SU-DHL-6 (cell line): ENCODE data around the gene DNAJC8.

Experiments used
- H2AFZ ChIP-seq: fragments of 200-600 bp; sonication (generic); 2 replicates; pipeline ENCODE4 v1.6.1; 2014; ENCODE audit warnings: low read depth, mild to moderate bottlenecking, moderate library complexity, mixed read lengths, antibody characterized with exemption, low read length; ENCODE audit not compliant: severe bottlenecking
- H3F3A ChIP-seq: fragments of 200-600 bp; shearing (Covaris generic); 2 replicates; pipeline ENCODE4 v1.6.0; 2016; ENCODE audit warnings: antibody characterized with exemption, mild to moderate bottlenecking; ENCODE audit not compliant: insufficient read depth
- H3K27ac ChIP-seq: fragments of 200-600 bp; sonication (generic); 2 replicates; pipeline ENCODE4 v1.5.1; 2016; ENCODE audit warnings: low read depth, mild to moderate bottlenecking, low read length, moderate library complexity, mixed read lengths
- H3K27me3 ChIP-seq: fragments of 200-600 bp; sonication (generic), shearing (Covaris generic); 2 replicates; pipeline ENCODE4 v1.6.0; 2014; ENCODE audit warnings: mild to moderate bottlenecking, low read length
- H3K36me3 ChIP-seq: fragments of 200-600 bp; sonication (generic); 2 replicates; pipeline ENCODE4 v1.6.1; 2014; ENCODE audit warnings: mild to moderate bottlenecking, low read length, mixed read lengths
- H3K4me2 ChIP-seq: fragments of 300-600, 200-600 bp; shearing (Covaris generic), sonication (generic); 2 replicates; pipeline ENCODE4 v1.6.0; 2014; ENCODE audit warnings: low read length, low read depth, mild to moderate bottlenecking; ENCODE audit not compliant: poor library complexity, severe bottlenecking
- H3K4me3 ChIP-seq: fragments of 200-600 bp; sonication (generic); 2 replicates; pipeline ENCODE4 v1.5.1; 2014; ENCODE audit warnings: antibody characterized with exemption, low read length, mild to moderate bottlenecking, mixed read lengths; ENCODE audit not compliant: insufficient read depth, poor library complexity, severe bottlenecking
- H3K79me2 ChIP-seq: fragments of 200-600 bp; sonication (generic); 2 replicates; pipeline ENCODE4 v1.6.1; 2014; ENCODE audit warnings: mild to moderate bottlenecking, low read length, moderate library complexity; ENCODE audit not compliant: insufficient read depth
- H3K9ac ChIP-seq: fragments of 200-600 bp; sonication (generic); 2 replicates; pipeline ENCODE4 v1.7.0; 2014; ENCODE audit warnings: mild to moderate bottlenecking, low read length
- H3K9me2 ChIP-seq: fragments of 200-600 bp; sonication (generic); replicated peaks from 2 replicates; pipeline ENCODE4 v1.6.1; 2014; ENCODE audit warnings: low read length; ENCODE audit not compliant: insufficient read depth
- H3K9me3 ChIP-seq: fragments of 200-600 bp; sonication (generic); 2 replicates; pipeline ENCODE4 v1.6.1; 2014; ENCODE audit warnings: low read length, mixed read lengths; ENCODE audit not compliant: insufficient read depth
- H4K20me1 ChIP-seq: fragments of 200-600 bp; sonication (generic); 2 replicates; pipeline ENCODE4 v1.6.1; 2014; ENCODE audit warnings: low read depth, mild to moderate bottlenecking, antibody characterized with exemption, low read length, moderate library complexity, mixed read lengths
- EZH2phosphoT487 ChIP-seq: fragments of 200-600 bp; sonication (generic), shearing (Covaris generic); conservative IDR thresholded peaks from 2 replicates; pipeline ENCODE4 v1.6.1; 2018; ENCODE audit warnings: mild to moderate bottlenecking, antibody characterized with exemption, low read length, moderate library complexity, mixed read lengths
- TF ChIP-seq, protein P1 (sequence below): fragments of 200-600 bp; sonication (generic); IDR thresholded peaks from one replicate; pipeline ENCODE4 v1.5.1; 2017; ENCODE audit warnings: antibody characterized with exemption, mild to moderate bottlenecking, low read length, moderate library complexity; ENCODE audit not compliant: insufficient read depth, poor library complexity, severe bottlenecking

DNAJC8 gene

DNA sequence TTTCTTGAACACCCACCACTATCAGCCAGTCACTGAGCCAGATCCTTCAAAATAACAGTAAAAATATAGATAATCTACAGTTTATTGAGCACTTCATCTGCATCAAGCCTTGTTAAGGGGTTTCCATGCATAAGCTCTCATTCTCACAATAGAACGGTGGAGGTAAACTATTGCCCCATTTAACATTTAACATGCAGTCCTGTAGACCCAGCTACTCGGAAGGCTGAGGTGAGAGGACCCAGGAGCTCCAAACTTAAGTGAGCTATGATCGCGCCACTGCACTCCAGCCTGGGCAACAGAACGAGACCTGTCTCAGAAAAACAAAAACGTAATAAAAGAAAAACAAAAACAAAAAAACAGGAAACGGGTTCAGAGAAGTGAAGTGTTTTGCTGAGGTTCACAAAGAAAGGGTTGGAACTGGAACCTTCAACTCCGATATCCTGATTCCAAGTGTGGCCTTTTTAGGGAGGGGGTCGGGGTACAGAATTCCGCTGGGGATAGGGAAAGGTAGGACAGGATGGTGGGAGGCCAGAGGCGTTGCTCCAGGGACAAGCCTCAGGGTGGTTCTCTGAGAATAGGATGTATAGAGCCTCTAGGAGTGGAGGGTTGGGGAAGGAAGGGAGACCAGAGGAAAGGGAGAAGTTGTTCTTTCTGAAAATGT lies 14.9 kb upstream of the DNAJC8 start:
- TF ChIP-seq, protein P1, sequence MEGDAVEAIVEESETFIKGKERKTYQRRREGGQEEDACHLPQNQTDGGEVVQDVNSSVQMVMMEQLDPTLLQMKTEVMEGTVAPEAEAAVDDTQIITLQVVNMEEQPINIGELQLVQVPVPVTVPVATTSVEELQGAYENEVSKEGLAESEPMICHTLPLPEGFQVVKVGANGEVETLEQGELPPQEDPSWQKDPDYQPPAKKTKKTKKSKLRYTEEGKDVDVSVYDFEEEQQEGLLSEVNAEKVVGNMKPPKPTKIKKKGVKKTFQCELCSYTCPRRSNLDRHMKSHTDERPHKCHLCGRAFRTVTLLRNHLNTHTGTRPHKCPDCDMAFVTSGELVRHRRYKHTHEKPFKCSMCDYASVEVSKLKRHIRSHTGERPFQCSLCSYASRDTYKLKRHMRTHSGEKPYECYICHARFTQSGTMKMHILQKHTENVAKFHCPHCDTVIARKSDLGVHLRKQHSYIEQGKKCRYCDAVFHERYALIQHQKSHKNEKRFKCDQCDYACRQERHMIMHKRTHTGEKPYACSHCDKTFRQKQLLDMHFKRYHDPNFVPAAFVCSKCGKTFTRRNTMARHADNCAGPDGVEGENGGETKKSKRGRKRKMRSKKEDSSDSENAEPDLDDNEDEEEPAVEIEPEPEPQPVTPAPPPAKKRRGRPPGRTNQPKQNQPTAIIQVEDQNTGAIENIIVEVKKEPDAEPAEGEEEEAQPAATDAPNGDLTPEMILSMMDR, result no peak
- TF ChIP-seq EZH2phosphoT487, result no peak
- peaks cover 9% of the 10 kb centered on the region; the same call in 1 of the 2 replicates for H3K79me2 ChIP-seq
- H3K4me2 ChIP-seq, result peak overlapping the region; percentile 93
- peak overlapping the region; percentile 73 for H2AFZ ChIP-seq
- H3K9me3 ChIP-seq, result no peaks in the 10 kb centered on the region
- peak overlapping the region; percentile 47 for H3K4me3 ChIP-seq
- H4K20me1 ChIP-seq, result no peaks in the 10 kb centered on the region
- H3F3A ChIP-seq, result peaks cover 48% of the 10 kb centered on the region
- H3K27ac ChIP-seq, result peak overlapping the region; percentile 95
- no peaks in the 10 kb centered on the region for H3K9me2 ChIP-seq
- no peaks in the 10 kb centered on the region for H3K36me3 ChIP-seq
- H3K9ac ChIP-seq, result peak overlapping the region; percentile 75
- no peaks in the 10 kb centered on the region for H3K27me3 ChIP-seq

DNA sequence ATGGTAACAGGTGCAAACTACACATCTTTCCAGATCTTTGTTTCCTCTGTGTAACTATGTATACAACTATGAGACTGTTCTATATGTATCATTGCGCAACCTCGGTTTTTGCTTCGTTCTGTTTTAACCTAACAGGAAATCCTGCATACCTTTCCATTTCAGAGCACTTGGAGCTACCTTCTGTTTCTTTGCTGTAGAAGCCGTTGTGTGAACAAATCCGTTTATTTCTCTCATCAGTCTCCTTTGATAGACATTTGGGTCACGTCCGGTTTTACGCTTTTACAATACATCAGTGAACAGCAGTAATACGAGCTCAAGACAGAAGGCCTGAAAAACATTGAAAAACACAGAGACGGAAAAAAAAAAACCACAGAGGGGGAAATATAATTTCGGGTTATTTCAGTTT lies 13.6 kb upstream of the DNAJC8 start:
- peak overlapping the region; percentile 75 for H3K4me3 ChIP-seq
- H2AFZ ChIP-seq, result no peak overlapping the region
- peaks cover 9% of the 10 kb centered on the region; the same call in 1 of the 2 replicates for H3K79me2 ChIP-seq
- no peaks in the 10 kb centered on the region for H4K20me1 ChIP-seq
- no peaks in the 10 kb centered on the region for H3K9me3 ChIP-seq
- no peak for TF ChIP-seq EZH2phosphoT487
- TF ChIP-seq, protein P1, result no peak
- H3F3A ChIP-seq, result peaks cover 61% of the 10 kb centered on the region
- no peaks in the 10 kb centered on the region for H3K9me2 ChIP-seq
- H3K36me3 ChIP-seq, result no peaks in the 10 kb centered on the region
- peak overlapping the region; percentile 97 for H3K27ac ChIP-seq
- H3K9ac ChIP-seq, result peak overlapping the region; percentile 75
- H3K4me2 ChIP-seq, result peak overlapping the region; percentile 100
- H3K27me3 ChIP-seq, result no peaks in the 10 kb centered on the region

DNA sequence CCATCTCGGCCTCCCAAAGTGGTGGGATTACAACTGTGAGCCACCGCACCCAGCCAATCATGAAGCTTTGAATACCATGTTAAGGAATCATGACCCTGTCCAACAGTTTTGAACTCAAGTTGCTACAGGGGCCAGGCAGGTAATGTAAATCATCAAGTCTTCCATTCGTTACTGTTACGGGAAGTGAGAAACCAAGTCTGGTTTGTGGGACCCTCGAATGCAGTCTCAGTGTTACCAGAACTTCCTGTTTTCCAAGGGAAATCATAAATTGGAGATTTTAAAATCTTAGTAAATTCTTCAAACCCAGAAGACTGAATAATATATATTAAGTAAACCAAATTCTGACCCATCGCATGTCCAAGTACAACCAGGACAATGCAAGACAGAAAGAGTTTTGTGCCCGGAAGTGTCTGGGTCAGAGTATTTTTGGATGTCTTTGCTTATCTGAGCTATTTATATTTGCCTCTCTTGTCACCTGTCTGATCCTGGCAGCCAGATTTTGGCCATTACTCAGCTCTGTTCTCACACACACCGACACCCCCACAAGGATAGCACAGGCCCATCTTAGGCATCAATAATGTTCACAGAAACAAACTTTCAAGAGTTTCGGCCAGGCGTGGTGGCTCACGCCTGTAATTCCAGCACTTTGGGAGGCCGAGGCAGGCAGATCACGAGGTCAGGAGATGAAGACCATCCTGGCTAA lies 11.9 kb upstream of the DNAJC8 start:
- Histone ChIP-seq H3K9ac (peak overlapping the region; percentile 75), H3K4me2 (peak overlapping the region; percentile 100), H3K79me2 (peaks cover 9% of the 10 kb centered on the region; the same call in 1 of the 2 replicates), H3K27me3 (no peaks in the 10 kb centered on the region), H4K20me1 (no peaks in the 10 kb centered on the region), H3K9me3 (no peaks in the 10 kb centered on the region), H3K27ac (peak overlapping the region; percentile 97), H2AFZ (no peak overlapping the region), H3F3A (peaks cover 77% of the 10 kb centered on the region), H3K36me3 (no peaks in the 10 kb centered on the region), H3K9me2 (no peaks in the 10 kb centered on the region), H3K4me3 (peak overlapping the region; percentile 31)
- TF ChIP-seq, protein P1, result no peak
- no peak for TF ChIP-seq EZH2phosphoT487
